IPS-18c (cell line): Measurements from ENCODE around the gene MRPL14.

Experiments used
- H3K4me3 ChIP-seq: 2 replicates; pipeline ENCODE4 v1.7.0; 2013; ENCODE audit warnings: low read depth, mild to moderate bottlenecking, low read length, moderate library complexity; ENCODE audit not compliant: insufficient read depth
- H3K9me3 ChIP-seq: one replicate; pipeline ENCODE4 v1.6.1; 2013; ENCODE audit warnings: mild to moderate bottlenecking, low read length, moderate library complexity; ENCODE audit not compliant: control insufficient read depth, insufficient read depth

Gene MRPL14

DNA sequence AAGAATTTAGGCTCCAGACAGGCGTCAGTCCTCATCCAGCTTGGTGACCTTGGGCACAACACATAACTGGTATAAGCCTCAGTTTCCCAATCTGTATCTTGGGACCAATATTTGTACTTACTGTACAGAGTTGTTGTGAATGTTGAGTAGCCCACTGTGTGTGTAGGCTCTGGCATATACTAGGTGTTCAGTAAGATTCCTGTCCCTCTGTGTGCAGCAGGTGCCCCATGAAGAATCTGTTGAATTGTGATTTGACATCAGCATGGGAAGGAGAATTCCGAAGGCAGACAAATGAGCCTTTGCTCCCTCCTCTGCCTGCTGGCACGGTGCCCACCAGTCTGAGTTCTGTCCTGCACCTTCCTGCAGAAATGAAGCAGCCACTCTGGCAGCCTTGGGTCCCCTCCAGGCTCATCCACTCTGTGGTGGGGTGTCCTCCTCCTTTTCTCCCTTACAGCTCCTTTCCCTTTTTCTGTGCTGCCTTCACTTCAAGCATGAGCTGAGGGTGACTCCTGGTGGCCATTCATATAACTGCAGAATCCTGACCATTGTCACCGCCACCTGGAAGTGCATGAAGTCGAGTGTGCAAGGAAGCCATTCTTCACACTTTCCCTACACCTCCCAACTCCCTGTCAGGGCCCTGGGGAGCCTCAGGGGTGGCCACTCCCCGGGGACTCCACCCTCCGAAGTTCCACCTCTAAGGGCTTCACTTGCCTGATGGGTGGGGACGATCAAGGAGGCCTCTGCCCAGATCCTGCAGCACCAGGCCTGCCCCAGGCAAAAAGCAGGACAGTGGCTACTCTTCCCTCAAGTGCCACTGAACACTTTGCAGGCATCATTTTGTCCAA is 48.2 kb downstream of the MRPL14 start:
- no peaks in the 10 kb centered on the region for H3K9me3 ChIP-seq

DNA sequence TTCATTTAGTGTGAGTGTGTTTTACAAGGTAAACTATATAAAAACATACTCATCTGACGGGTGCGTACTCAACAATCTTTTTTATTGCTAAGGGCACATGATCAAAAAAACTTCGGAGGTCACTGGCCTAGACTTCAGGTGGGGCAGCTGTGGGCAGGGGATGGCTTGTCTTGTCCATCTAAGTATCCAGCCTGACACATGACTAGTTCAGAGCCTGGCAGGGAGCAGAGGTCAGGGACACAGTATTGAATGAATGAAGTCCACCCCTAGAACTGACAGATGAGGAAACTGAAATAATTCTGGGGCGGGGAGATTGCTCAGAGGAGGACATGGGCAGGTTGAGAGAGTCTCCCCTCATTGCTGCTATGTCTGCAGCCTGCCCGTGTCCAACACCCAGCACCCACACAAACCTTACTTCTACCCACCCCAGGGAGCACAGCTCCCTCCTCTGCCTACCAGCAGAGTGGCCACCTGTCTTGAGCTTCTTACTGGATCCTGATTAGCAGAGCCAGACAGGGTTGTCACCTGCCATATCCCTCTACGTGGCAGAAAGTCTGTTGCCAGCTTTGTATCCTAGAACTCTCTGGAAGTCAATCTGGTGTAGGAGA is 48.9 kb downstream of the MRPL14 start:
- Histone ChIP-seq H3K9me3 (no peaks in the 10 kb centered on the region), H3K4me3 (no peak overlapping the region)

More for the DNA sequence above, 48.2 kb downstream of the MRPL14 start:
- H3K4me3 ChIP-seq, result no peak overlapping the region

DNA sequence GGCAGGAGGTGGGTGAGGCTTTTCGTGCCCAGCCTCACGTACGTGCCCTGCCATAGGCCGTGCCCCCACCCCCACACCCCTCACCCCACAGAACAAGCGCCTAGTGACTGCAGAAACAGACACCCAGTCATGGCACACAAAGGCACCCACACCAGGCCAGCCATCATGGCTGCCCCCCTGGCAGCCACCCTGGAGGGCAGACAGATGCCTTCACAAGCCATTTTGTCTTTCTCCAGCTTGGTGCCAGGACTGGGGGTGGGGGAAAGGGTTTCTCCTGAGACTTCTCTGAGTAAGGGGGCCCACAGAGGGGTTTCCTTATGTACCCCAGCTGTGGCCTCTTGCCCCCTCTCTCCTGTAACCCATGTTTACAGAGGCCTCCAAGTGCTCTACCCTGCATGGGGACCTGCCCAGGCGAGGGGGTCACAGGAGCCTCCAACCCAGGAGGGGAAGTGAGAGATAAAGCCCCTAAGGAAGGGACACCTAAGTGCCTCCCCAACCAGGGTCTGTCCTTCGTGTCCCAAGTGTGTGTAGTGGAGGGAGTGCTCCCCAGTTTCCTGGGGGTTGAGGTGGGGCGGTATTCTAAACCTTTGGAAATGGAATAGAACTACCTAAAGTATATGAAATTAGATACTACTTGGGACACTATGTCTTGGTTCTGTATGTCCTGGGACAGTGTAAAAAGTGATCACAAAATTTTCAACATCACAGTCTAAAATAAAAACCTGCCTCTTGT is 49.9 kb downstream of the MRPL14 start:
- Histone ChIP-seq H3K9me3 (no peaks in the 10 kb centered on the region), H3K4me3 (no peak overlapping the region)

DNA sequence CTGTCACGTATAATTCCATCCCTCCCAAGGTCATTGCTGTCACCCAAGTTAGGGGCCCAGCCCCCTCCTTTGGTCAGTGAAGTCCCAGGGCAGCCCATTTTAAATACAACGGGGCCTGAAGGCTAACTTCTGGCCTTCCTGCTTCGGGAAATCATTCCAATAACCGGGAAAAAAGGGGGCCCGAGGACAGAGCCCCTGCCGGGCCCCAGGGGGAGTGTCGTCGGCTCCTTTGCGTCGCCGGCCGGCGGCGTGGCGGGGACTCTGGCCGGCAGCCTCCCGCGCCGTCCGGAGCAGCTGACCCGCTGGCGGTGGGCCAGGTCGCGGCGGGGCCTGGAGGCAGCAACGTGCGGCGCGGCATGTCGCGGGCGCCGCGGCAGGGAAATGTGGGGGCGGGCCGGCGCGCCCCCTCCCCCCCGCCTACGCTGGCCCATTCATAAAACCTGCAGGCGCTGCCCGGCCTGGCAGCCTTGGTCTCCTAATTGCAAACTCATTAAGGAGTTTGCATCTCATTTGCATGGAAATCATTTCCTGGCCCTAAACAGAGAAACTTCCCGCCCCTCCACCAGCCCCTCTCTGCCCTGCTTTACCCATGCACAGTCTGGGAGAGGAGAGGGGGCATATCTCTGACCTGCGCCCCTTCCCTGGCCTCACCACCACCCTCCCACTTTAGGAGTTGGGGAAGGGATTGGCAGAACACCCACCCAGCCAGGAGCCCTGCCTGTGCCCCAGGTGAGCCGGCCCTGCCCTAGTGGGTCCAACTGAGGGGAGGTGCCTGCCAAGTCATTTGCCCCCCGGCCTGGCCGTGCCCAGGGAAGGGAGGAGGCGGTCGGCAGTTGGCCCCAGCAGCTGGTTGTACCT is 50.7 kb downstream of the MRPL14 start:
- Histone ChIP-seq H3K9me3 (no peaks in the 10 kb centered on the region), H3K4me3 (no peak overlapping the region)

DNA sequence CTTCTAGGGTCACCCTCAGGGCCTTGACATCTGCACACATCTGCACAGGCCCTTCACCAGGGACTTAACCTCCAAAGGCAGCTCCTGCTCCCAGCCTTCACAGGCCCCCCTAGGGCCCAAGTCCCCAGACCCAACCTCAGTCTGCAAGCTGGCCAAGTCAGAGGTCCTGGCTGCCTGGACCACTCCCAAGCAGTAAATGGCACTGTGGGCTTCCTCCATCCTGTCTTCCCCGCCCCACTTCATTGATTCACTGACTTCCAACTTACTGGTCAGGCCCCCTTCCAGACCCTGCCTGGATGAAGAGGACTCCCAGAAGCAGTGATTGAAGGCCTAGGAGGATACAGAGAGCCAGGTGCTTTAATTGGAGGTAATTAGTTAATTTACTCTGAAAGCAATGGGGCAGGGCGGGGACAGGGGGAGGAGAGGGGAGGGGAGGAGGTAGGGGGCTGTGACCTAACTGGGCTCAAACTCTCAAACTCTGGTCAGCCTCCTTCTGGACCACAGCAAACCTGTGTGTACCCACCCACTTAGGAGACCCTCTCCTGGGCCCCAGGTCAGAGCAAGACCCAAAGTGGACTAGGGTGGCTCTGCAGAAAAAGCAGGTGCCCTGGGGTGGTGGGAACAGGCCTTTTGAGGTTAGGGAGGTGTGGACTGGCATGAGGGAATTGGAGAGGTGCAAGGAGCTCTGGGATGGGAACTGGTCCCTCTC is 51.5 kb downstream of the MRPL14 start:
- no peak overlapping the region for H3K4me3 ChIP-seq
- H3K9me3 ChIP-seq, result no peaks in the 10 kb centered on the region

DNA sequence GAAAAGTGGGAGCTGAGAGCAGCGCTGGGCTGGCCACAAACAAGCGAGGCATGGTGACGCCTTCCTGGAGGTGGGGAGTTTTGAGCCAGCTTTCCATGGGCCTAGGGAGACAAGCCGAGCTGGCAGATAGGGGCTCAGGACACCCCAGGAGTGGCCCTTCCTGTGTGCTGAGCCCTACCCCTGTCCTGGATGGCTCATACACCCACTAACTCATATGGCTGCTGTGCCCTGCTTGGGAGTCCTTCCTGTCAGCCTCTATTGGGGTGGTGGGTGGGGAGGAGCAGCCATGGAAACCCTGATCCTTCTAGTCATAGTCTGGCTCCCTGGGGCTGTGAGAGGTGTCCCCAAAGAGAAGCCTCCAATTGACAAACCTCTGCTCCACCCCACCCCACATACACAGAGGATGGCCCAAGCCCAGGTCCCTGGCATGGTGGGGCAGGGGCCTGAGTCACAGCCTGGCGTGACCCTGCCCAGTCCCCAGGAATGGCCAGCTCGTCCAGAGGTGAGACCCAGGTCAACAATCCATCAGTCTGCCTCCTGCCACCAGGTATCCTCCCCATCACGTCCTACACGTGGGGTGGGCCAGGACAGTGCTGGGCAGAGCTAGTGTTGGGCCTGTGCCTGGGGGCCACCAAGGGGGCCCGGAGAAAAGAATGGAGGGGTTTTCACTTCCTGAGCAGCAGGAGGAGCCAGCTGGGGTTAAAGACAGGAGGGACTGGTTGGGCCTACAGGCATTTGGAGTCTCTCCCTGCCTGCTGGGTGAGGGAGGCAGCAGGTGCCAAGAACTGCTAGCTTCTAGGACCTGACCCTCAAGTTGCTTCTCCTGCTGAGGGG is 52.2 kb downstream of the MRPL14 start:
- H3K4me3 ChIP-seq, result no peak overlapping the region
- H3K9me3 ChIP-seq, result no peaks in the 10 kb centered on the region

DNA sequence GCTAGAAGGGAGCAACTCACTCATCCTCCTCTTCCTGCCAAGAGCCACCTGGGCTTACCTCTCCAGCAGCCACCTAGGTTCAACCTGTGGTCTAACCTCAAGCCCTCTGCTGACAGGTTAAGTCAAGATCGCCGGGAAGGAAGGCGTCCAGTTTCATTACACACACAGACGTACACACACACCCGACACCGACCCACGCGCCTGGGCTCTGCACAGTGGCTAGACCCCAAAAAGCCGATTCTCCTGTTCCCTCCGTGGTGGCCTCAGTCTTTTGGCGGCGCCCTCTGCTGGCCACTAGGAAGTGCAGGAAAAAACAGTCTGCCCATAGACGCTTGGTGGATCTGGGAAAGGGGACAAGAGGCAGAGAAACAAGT is 52.8 kb downstream of the MRPL14 start:
- Histone ChIP-seq H3K9me3 (no peaks in the 10 kb centered on the region), H3K4me3 (0 out of 2 replicates have a peak overlapping the region, but pooled peaks have one; percentile 50)

DNA sequence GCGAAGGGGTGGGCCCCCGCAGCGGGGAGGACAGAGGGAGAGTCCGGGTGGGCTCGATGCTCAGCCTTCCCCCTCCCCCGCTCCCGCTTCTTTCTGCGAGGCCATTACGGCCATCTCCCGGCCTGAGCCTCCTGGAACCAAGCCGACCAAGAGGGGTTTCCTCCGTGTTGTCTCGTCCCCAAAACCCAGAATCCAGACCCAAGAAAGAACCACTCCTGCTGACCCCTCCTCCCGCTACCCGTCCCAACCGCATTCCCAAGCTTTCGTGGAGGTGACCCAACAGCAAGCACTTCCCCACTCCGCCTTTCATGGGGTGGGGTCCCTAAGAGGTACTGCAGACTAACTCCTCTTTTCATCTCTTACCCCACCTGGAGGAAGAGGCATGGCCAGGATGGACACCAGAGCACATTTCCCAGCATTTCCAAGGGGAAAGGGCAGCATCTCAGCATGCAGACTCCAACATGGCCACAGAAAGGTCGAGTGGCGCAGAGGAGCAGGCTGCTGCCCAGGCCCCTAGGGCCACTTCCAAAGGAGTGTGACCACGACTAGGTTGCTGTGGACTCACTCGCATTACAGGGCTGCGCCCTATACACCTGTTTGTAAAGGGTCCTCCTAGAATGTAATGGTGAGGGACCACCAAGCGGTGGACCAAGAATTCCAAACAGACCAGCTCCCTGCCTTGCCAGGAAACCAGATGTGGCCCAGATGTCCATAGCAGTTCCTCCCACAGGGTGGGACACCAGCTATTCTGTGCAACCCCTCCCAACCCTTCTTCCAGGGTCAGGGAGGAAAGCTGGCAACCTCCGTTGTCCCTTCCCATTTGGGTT is 53.4 kb downstream of the MRPL14 start:
- Histone ChIP-seq H3K9me3 (no peaks in the 10 kb centered on the region), H3K4me3 (peak overlapping the region; percentile 50)

DNA sequence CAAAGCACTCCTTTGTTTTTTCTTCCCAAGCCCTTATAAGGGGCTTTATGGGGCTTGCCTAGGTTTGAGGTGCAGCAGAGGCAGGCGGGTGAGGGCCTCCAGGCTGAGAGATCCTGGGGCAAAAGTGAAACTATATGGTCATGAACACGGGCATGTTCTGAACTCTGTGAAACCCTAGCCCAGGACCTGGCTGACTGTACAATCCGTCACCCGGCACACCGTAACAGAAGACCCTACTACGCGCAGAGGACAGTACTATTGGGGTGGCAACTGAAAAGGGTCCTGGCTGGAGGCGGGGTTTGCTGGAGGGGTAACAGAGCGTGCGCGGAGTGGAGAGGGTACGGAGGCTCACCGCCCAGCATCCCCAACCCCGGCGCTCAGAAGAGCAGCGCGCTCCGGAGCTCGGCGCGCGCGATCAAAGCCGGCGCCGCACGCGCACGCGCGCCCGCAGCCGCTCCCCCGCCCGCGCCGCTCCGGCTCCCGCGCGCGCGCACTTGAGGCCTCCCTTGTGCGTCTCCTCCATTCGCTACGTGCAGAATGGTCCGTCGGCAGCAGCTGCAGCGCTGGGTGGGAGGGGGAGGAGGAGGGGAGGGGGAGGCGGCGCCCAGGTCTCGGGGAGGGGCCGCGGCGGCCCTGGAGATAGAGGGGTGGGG is 54.2 kb downstream of the MRPL14 start:
- H3K4me3 ChIP-seq, result peak overlapping the region; percentile 50

DNA sequence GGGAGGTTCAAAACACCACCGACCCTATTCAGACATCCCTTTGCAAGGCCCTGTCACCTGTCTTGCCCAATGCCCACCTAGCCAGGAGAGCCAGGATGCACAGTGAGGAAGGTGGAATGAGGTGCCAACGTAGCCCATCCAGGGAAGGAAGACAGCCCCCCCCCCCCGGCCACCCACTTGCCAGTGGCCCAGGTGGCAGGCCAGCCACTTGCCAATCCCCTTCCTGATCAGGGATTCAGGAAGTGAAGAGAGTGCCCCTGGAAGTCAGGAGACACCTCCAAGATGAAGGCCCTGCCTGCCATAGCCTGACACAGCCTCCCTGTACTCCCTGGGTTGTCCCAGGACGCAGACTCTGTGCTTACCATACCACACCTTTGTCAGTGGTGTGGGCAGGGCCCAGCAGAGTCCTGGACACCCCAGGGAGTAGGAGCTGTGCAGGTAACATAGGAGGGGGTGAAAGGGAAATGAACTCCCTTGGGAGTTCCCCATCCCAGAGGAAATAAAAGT is 54.7 kb downstream of the MRPL14 start:
- H3K4me3 ChIP-seq, result 0 out of 2 replicates have a peak overlapping the region, but pooled peaks have one; percentile 48
- no peaks in the 10 kb centered on the region for H3K9me3 ChIP-seq

More for the DNA sequence above, 54.2 kb downstream of the MRPL14 start:
- no peaks in the 10 kb centered on the region for H3K9me3 ChIP-seq

DNA sequence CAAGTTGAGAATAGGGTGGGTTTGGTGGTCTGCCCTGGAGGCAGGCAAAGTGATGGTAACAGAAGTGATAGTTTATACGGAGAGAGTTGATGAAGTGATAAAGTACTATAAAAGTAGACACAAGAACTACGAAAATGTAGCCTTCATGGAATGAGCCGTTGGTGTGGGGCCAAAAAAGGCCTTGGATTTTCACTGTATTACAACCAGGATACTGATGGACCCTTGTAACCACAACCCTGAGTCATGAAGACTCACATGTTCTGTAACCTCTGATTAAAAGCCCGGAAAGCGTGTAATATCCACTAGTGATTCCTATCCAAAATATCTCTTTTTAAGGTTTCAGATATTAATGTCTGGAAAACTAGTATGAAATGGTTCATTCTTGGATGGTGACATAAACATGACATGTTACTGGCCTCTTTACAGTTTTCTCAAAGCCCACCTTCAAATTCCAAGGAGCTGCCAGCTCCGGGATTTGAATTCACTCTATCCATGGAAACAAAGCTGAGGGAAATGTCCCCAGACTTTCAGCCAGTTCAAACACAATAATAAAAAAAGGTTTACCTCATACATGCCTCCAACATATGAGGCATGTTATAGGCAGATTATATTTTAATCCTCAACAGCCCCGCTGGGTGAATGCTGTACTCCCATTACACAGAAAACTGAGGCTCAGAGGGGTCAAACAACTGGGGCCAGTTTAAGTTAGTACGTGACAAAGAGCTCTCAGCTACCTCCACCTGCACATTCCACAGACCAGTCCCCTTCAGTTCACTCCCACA is 55.4 kb downstream of the MRPL14 start:
- Histone ChIP-seq H3K9me3 (no peaks in the 10 kb centered on the region), H3K4me3 (no peak overlapping the region)

DNA sequence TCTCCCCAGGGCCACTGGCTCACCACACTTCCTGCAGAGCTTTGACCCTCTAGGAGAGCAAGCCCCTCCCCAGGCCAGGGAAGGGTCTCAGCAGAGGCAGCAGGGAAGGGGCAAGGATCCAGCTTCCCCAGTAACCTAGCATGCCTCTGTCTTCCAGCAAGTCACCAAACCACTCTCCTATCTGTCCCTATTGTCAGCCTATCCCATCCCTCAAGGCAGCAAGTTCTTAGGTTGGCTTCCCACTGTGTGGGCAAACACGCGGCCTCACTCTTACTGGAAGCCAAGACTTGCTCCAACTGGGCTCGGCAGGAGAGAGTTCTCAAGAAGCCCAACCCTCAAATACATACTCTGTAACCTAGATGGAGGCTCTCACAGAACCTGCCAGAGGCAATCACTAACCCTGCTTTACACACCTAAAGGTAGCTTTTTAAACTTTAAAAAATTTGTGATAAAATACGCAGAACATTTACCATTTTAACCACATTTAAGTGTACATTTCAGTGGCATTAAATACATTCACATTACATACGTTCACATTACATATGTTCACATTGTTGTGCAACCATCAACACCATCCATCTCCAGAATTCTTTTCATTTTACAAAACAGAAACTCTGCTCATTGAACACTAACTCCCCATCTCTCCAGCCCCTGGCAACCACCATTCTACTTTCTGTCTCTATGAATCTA is 58.5 kb downstream of the MRPL14 start:
- Histone ChIP-seq H3K4me3 (no peak overlapping the region), H3K9me3 (no peaks in the 10 kb centered on the region)
